ENCODE data around the gene FRAS1. TPM values are rescaled to one million over a fixed set of nuclear protein-coding genes. Genes with fewer than 3 reads are reported as not detected.

Gene FRAS1
- total and polyA plus RNA-seq, 2 of the 8 experiments (the other 6 are each of a cell fraction or from before 2014, with no cell fraction given): 38.5 to 109 TPM

GRCh38 chr4:78235800-78236199, 178.7 kb downstream of the FRAS1 start (continued):
- TF ChIP-seq SP2 (IDR thresholded peaks at IDR 0.05; ENCODE audit: low read length) (no peak), ATF2 (IDR thresholded peaks at IDR 0.05; ENCODE audit: low read length) (no peak)

Data from H1 (cell line).